Lower lobe of right lung (tissue), 2 donors: ENCODE data around the gene XRCC4. TPM values are rescaled to one million over a fixed set of nuclear protein-coding genes. Genes with fewer than 3 reads are reported as not detected.

Experiments used
- ATAC-seq, 2 donors: fragments of 200-7000 bp; cut with Tn5 transposase; one replicate each; pipeline ENCODE4 v1.9.1; 2020 to 2022; ENCODE audit warnings: mild to moderate bottlenecking in 2 of 2, moderate library complexity in 2 of 2
- DNase-seq: peaks from one replicate; pipeline ENCODE4 v3.0.0-alpha.2; 2020
- H3K27ac ChIP-seq: fragments of 200-600 bp; one replicate; pipeline ENCODE4 v1.8.0; 2022
- H3K27me3 ChIP-seq: fragments of 200-600 bp; one replicate; pipeline ENCODE4 v1.8.0; 2022; ENCODE audit warnings: low read depth
- H3K36me3 ChIP-seq: fragments of 200-600 bp; one replicate; pipeline ENCODE4 v1.8.0; 2022; ENCODE audit warnings: mild to moderate bottlenecking
- H3K4me1 ChIP-seq: fragments of 200-600 bp; one replicate; pipeline ENCODE4 v1.8.0; 2022
- H3K4me3 ChIP-seq: fragments of 200-600 bp; one replicate; pipeline ENCODE4 v1.8.0; 2022; ENCODE audit warnings: mild to moderate bottlenecking
- H3K9me3 ChIP-seq: fragments of 200-600 bp; one replicate; pipeline ENCODE4 v1.8.0; 2022
- CTCF ChIP-seq: fragments of 200-600 bp; IDR thresholded peaks from one replicate; pipeline ENCODE4 v1.8.0; 2022; ENCODE audit warnings: antibody characterized with exemption, mild to moderate bottlenecking
- intact Hi-C: fragments of 100-400 bp; cut with DNase I; formaldehyde crosslinking; loops from one replicate; pipeline ENCODE4 v1.11.0; 2022
- total RNA-seq: library from RNA; stranded (reverse); fragmentation: NEBNext Ultra II Directional; extraction: Animal tissue kit (Norgen Biotek cat#: 25700); gene quantifications from one replicate; pipeline ENCODE4 v1.2.1, GENCODE V29; 2021
- donor health status: DM: no; HTN: yes; CAD: no; lungs with severe emphysema.

The XRCC4 gene
- total RNA-seq, 1 donor from 2014 or later, result 9.2 TPM

- no peaks in the 10 kb centered on the region for H3K9me3 ChIP-seq
- no peak overlapping the region for H3K4me3 ChIP-seq
- no peaks in the 10 kb centered on the region for H3K36me3 ChIP-seq
- TF ChIP-seq CTCF, result no peak
- H3K4me1 ChIP-seq, result no peaks in the 10 kb centered on the region
- intact Hi-C loops, result no loop called here
- no peak for ATAC-seq
- no peak for DNase-seq
- no peak overlapping the region for H3K27ac ChIP-seq
- no peaks in the 10 kb centered on the region for H3K27me3 ChIP-seq
Observed at GRCh38 chr5:83219495-83219894, 142.1 kb downstream of the XRCC4 start.

DNA sequence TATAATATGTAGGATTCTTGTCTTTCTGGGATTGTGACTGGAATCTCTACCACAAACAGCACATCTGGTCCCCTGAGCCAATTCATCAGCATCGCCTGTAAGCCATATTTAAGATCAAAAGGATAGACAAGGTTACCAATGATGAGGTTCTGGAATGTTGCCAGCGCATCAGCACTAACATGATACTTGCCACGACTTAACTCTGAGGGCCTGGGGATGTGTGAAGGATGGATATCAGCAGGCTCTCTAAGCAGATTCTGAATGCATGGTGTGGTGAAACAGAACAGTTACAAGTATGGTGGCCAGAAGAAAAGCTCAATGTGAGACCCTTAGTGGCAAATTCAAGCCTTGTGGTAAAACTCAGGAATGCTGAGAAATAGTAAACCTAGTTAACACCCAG lies 143.0 kb downstream of the XRCC4 start:
- TF ChIP-seq CTCF, result no peak
- DNase-seq (no peak), ATAC-seq (no peak)
- Histone ChIP-seq H3K36me3 (no peaks in the 10 kb centered on the region), H3K9me3 (no peaks in the 10 kb centered on the region), H3K27ac (no peak overlapping the region), H3K4me3 (no peak overlapping the region), H3K27me3 (no peaks in the 10 kb centered on the region), H3K4me1 (no peaks in the 10 kb centered on the region)
- intact Hi-C loops, result no loop called here

- intact Hi-C loops, result no loop called here
- Histone ChIP-seq H3K4me1 (no peaks in the 10 kb centered on the region), H3K27ac (no peak overlapping the region), H3K9me3 (no peaks in the 10 kb centered on the region), H3K4me3 (no peak overlapping the region), H3K27me3 (no peaks in the 10 kb centered on the region), H3K36me3 (no peaks in the 10 kb centered on the region)
- DNase-seq, result no peak
- no peak for ATAC-seq
- no peak for TF ChIP-seq CTCF
Observed at GRCh38 chr5:83222906-83223305, 145.6 kb downstream of the XRCC4 start.

DNA sequence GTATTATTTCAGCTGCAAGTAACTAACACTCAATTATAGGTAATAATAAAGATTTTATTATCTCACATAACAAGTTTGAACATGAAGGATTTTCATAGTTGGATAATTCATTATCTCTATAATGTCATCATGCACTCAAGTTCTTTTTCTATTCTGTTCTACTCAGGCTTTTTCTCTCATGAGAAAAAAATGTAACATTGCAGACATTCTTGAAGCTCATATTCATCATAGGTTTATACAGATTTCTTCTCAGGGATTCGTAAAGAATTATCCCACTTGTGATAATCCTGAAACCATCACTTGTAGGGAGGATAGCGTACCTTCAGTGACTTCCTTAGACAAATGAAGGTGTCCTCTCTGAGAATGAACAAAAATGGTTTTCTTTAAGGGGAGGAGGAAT lies 150.3 kb downstream of the XRCC4 start:
- no peaks in the 10 kb centered on the region for H3K27me3 ChIP-seq
- TF ChIP-seq CTCF, result no peak
- no peak overlapping the region for H3K4me3 ChIP-seq
- no peak for ATAC-seq
- H3K9me3 ChIP-seq, result no peaks in the 10 kb centered on the region
- H3K27ac ChIP-seq, result no peak overlapping the region
- DNase-seq, result no peak
- no peaks in the 10 kb centered on the region for H3K4me1 ChIP-seq
- no peaks in the 10 kb centered on the region for H3K36me3 ChIP-seq
- intact Hi-C loops, result no loop called here

DNA sequence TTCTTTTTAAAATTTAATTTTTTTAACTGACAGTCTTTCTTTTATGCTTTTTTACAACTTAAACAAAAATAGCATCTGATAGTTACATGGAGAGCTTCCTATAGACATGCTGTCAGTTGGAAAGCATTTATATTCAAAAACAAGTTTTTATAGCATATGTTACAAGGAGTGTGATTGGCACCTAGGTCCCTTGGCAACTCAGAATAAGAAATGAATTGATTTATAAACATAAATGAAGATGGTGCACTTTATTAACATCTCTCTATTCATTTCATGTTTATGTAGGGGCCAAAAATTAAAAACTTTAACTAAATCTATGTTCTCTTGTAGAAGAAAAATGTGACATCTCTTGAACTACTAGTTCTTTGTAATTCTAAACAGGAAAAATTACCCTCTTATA lies 153.2 kb downstream of the XRCC4 start:
- Histone ChIP-seq H3K36me3 (no peaks in the 10 kb centered on the region), H3K27ac (no peak overlapping the region), H3K4me3 (no peak overlapping the region), H3K9me3 (no peaks in the 10 kb centered on the region), H3K27me3 (no peaks in the 10 kb centered on the region), H3K4me1 (no peaks in the 10 kb centered on the region)
- no peak for DNase-seq
- no peak for ATAC-seq
- intact Hi-C loops, result no loop called here
- TF ChIP-seq CTCF, result no peak

- no peak overlapping the region for H3K4me3 ChIP-seq
- no peaks in the 10 kb centered on the region for H3K36me3 ChIP-seq
- TF ChIP-seq CTCF, result no peak
- DNase-seq, result no peak
- no peaks in the 10 kb centered on the region for H3K9me3 ChIP-seq
- ATAC-seq, result no peak
- H3K27me3 ChIP-seq, result no peaks in the 10 kb centered on the region
- intact Hi-C loops, result no loop called here
- no peaks in the 10 kb centered on the region for H3K4me1 ChIP-seq
- no peak overlapping the region for H3K27ac ChIP-seq
Observed at GRCh38 chr5:83244516-83244915, 167.2 kb downstream of the XRCC4 start.
